Left kidney (tissue), 8 donors: Measurements from ENCODE around the gene ADAT1. TPM values are rescaled to one million over a fixed set of nuclear protein-coding genes. Genes with fewer than 3 reads are reported as not detected.

Source experiments
- DNase-seq: peaks from one replicate; pipeline ENCODE4 v3.0.0-alpha.2; 2013
- long read RNA-seq, 8 donors: transcript quantifications; one replicate each; lab custom pipeline, GENCODE V29; 2026
- polyA plus RNA-seq: library from polyadenylated mRNA; unstranded; fragments of 120-200 nt; gene quantifications from one replicate; pipeline ENCODE4 v1.2.1, GENCODE V29; 2013; ENCODE audit not compliant: insufficient read length

Gene ADAT1, protein sequence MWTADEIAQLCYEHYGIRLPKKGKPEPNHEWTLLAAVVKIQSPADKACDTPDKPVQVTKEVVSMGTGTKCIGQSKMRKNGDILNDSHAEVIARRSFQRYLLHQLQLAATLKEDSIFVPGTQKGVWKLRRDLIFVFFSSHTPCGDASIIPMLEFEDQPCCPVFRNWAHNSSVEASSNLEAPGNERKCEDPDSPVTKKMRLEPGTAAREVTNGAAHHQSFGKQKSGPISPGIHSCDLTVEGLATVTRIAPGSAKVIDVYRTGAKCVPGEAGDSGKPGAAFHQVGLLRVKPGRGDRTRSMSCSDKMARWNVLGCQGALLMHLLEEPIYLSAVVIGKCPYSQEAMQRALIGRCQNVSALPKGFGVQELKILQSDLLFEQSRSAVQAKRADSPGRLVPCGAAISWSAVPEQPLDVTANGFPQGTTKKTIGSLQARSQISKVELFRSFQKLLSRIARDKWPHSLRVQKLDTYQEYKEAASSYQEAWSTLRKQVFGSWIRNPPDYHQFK
- 60.0 TPM for polyA plus RNA-seq
- long read RNA-seq, donor 1, partial matches to known transcripts: 0 of 1 reads
- long read RNA-seq, donor 1, other reads (novel, unspliced or antisense): 0 of 1 reads
- long read RNA-seq, donor 2, partial matches to known transcripts: 0 of 1 reads
- long read RNA-seq, donor 2, other reads (novel, unspliced or antisense): 0 of 1 reads
- long read RNA-seq, donor 3: 0 reads
- long read RNA-seq, donor 4: 0 reads
- long read RNA-seq, donor 5, partial matches to known transcripts: 0 of 1 reads
- long read RNA-seq, donor 5, other reads (novel, unspliced or antisense): 0 of 1 reads
- long read RNA-seq, donor 6, partial matches to known transcripts: 0 of 3 reads
- long read RNA-seq, donor 6, other reads (novel, unspliced or antisense): 0 of 3 reads
- long read RNA-seq, donor 7: 0 reads
- long read RNA-seq, donor 8, partial matches to known transcripts: 0 of 2 reads
- long read RNA-seq, donor 8, other reads (novel, unspliced or antisense): 0 of 2 reads

DNA sequence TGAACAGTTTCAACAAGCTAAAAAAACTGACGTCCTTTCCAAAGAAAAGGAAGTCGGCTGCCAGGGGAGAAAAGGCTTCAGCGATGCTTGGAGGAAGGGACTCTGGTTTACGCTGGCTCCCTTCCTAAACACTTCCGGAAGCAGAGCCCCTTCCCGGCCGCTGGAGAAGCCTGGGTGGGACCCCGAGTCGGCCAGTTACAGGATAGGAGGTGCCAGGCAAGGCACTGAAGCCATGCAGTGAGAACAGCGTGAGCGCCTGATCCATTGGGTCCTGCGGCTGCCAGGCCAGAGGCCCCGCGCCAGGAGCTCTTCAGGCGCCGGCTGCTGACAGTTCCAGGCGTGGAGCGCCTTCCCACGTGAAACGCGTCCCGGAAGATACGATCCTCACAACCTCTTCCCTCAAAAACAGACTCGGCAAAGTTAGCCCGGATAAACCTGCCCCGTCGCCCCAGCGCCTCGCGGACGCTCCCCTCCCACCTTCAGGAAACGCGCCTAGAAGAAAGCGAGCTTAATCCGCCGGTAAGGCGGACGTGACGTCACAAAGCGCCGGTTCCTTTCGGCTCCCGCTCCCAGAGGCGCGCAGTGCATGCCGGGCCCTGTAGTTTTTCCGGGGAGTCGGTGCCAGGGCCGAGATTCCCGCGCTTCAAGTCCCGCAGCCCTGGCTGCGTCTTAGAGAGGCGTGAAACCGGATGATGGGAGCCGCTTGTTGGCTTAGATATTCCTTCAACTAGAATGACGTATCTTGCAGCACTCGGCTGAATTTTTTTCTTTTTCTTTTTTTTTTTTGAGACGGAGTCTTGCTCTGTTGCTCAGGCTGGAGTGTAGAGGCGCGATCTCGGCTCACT lies at the start of gene ADAT1:
TSS of gene ADAT1 (minus strand) at position 521 of the 845 bp plus-strand sequence. CDS start 2,482 bp downstream, outside the sequence.
- DNase-seq: peak; percentile 99

- DNase-seq: no peak
Observed at GRCh38 chr16:75667503-75667902, 44.4 kb upstream of the ADAT1 start.

DNA sequence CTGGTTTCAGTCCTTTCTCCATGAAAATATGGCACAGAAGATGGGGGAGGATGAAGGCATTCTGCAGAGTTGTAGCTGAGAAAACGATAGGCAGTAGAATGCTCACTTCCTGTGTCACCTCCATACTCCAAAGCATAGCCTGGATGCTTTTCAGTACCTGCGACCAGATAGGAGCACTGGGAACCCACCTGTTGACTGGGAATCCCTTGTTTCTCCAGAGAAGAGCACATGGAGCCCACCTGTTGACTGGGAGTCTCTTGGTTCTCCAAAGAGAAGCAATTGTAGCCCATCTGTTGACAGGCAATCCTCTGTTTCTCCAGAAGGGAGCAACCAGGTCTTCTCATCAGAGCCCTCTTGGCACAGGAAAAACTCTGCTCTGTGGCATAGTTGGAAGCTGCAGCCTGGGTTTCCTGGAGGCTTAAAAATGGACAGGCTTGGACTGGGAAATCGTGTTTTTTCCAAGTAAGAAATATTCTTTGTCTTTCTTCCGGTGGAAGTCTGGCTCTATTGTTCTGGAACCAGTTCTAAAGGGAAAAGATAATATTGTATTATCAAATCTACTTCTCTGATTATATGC lies 37.7 kb upstream of the ADAT1 start:
- no peak for DNase-seq

DNA sequence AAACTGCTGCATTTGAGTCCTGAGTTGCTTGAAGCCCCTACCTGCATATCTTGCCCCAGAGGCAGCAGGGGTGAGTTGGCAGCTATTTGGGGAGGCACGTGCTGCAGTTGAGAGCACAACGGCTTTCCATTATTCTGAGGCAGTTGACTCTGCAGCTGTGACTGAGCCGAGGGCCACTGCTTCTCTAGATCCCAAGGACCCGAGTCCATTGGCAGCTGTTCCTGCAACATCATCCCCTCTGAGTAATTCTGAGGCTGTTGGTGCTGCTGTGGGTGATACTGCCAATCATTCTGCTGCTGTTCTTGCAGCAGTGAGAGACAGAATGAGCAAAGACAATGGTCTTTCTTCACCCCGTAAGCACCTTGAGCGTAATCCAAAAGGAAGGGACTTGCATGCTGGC lies 37.2 kb upstream of the ADAT1 start:
- DNase-seq: no peak

DNA sequence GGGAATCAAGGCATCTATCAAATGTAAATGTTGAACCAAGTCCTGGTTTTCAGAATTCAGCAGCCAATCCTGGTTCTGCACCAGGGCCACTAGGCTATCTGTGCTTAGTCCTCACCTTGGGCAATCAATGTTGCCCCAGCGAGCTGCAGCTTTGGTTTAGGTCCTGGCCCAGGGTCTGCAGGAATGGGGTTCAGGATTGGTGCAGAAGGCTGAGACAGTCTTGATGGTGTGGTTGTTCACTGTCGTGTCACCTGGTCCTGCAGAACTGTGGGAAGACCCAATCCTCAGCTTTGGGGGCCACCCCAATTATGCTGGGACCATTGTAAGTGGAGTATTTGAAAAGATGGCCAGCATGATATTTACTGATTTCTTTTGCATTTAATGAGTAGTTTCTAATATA lies 35.1 kb upstream of the ADAT1 start:
- DNase-seq: no peak

GRCh38 chr16:75653922-75654321 lies 30.8 kb upstream of the ADAT1 start:
- no peak for DNase-seq

- peak; percentile 89 for DNase-seq
Observed at GRCh38 chr16:75648265-75649076, 25.4 kb upstream of the ADAT1 start.

DNA sequence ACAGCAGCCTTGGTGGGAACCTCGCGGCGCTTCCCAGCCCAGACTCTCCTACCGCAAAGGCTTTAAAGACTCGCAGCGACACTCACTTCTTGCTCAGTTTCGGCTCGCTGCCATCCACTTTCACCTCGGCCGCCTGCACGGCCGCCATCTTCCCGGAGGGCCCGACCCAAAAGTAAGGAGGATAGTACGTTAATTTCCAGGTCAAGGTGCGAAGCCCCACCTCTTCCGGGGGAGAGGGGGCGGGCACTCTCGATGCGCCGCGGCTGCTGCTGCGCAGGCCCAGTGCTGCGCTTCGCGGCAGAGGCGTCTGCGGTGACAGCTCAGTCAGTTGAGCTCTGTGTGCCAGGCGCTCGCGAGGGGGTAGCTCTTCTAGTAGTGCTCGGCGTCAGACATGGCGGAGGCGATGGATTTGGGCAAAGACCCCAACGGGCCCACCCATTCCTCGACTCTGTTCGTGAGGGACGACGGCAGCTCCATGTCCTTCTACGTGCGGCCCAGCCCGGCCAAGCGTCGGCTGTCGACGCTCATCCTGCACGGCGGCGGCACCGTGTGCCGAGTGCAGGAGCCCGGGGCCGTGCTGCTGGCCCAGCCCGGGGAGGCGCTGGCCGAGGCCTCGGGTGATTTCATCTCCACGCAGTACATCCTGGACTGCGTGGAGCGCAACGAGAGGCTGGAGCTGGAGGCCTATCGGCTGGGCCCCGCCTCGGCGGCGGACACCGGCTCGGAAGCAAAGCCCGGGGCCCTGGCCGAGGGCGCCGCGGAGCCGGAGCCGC lies 24.6 kb upstream of the ADAT1 start, which contains the start of the genes KARS1 and TERF2IP:
TSS of gene KARS1 (minus strand) at position 174 of the 773 bp plus-strand sequence. CDS start at position 148, 26 bp downstream.
TSS of gene TERF2IP (plus strand) at position 282 of the 773 bp plus-strand sequence. CDS start at position 392, 110 bp downstream.
- DNase-seq: peak; percentile 91

DNA sequence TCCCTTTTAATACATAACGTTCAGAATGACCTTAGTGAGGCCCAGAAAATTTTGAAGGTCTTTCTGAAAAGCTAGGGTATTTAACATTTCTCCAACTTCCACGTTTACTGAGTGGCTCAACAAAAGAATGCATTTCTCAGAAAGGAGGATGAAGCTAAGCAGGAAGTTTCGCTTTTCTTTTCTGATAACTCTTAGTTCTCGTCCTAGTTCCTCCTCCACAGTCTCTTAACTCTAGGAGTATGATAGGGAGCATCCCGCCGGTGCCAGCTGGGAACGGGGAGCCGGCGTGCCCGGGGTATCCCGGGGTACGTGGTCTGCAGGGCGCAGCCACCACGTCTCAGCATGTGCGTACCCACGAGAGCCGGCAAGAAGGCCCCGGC lies 24.0 kb upstream of the ADAT1 start:
- no peak for DNase-seq

- DNase-seq: no peak
Observed at GRCh38 chr16:75644240-75645012, 21.3 kb upstream of the ADAT1 start.

DNA sequence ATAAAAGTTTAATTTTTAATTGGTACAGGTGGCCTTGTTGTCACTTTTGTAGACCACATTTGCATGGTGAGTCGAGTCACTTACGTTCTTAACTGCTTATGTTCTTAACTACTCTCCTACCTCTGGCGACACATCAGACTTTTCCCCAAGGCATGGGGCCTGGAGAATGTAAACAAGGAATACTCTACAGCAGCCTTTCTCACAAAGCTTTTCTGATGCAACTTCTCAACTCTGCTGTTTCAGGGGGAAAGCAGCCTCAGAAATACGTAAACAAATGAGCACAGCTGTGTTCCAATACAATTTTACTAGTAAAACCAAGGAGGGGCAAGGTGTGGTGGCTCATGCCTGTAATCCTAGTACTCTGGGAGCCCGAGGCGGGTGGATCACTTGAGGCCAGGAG lies 17.5 kb upstream of the ADAT1 start:
- DNase-seq: no peak

DNA sequence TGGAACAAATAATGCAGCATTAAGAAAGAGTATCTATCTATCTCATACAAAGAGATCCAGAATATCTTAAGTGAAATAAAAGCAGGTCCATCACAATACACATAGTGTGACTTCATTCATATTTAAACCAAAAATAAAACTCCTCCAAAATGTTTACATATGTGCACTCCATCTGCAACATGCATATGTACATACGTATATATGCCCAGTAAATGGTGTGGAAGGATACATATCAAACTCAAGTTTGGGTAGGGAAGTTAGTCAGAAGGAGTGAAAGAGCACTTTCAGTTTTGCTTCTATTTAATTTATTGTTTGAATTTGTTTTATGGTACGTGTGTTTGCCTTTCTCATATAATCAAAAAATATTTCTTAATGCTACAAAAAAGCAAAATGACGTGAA lies 12.0 kb upstream of the ADAT1 start:
- DNase-seq: no peak

DNA sequence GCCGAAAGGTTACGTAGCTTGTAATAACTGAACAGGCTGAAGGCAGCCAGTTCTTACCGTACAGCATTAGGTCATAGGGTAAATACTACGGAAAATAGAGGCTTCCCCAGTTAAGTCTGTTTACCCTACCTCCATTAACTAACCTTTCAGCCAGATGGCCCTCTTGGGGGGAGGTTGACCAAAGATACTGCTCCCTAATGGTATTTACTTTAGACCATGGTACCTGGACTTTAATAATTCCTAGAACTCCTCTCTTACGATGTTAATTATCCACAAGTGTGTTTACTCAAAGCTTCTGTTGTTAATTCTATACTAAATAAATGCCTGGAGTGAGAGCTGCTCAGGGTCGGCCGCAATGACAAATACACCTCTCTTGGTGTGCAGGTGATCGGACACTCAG lies 9.8 kb upstream of the ADAT1 start:
- no peak for DNase-seq

GRCh38 chr16:75630052-75630451 lies 7.0 kb upstream of the ADAT1 start:
- no peak for DNase-seq

- no peak for DNase-seq
Observed at GRCh38 chr16:75629132-75629531, 6.1 kb upstream of the ADAT1 start.

GRCh38 chr16:75628351-75628750 lies 5.3 kb upstream of the ADAT1 start:
- no peak for DNase-seq

- no peak for DNase-seq
Observed at GRCh38 chr16:75627851-75628250, 4.8 kb upstream of the ADAT1 start.

DNA sequence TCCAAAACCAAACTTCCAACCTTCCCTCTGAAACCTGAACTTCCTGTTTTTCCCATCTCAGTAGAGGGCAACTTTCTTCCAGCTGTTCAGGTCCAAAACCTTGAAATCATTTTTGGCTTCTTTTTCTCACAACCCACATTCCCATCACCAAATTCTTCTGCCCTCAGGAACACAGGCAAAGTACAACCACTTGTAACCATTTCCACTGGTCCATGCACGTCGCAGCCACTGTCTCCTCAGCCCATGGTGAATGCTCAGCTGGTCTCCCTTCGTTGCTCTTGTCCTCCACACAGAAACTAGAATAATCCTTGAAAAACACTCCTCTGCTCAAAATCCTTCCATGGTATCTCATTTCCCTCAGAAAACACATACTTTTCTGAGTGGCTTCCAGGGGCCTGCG lies 3.7 kb upstream of the ADAT1 start:
- no peak for DNase-seq

- DNase-seq: no peak
Observed at GRCh38 chr16:75624921-75625334, 1.8 kb upstream of the ADAT1 start.
